ENCODE data around the gene TMEM47.

- TF ChIP-seq POLR2A (IDR thresholded peaks at IDR 0.05): no peak
- TF ChIP-seq, protein P1, sequence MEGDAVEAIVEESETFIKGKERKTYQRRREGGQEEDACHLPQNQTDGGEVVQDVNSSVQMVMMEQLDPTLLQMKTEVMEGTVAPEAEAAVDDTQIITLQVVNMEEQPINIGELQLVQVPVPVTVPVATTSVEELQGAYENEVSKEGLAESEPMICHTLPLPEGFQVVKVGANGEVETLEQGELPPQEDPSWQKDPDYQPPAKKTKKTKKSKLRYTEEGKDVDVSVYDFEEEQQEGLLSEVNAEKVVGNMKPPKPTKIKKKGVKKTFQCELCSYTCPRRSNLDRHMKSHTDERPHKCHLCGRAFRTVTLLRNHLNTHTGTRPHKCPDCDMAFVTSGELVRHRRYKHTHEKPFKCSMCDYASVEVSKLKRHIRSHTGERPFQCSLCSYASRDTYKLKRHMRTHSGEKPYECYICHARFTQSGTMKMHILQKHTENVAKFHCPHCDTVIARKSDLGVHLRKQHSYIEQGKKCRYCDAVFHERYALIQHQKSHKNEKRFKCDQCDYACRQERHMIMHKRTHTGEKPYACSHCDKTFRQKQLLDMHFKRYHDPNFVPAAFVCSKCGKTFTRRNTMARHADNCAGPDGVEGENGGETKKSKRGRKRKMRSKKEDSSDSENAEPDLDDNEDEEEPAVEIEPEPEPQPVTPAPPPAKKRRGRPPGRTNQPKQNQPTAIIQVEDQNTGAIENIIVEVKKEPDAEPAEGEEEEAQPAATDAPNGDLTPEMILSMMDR (IDR thresholded peaks at IDR 0.05 in 4 of 5, conservative IDR thresholded peaks at IDR 0.05 in 1 of 5): peak in 3 of 5 experiments; percentile 12 to 32 (median 26)
Measured at GRCh38 chrX:34578237-34578636, 78.8 kb downstream of the TMEM47 start.

Measured in gastrocnemius medialis (tissue), 4 donors.